H1 (cell line): ENCODE results near the gene EPN3. TPM values are rescaled to one million over a fixed set of nuclear protein-coding genes. Genes with fewer than 3 reads are reported as not detected.

Experiments used
- CTCF ChIA-PET: fragments of 300-600 bp; sonication (Branson Sonifier 250); formaldehyde crosslinking; loops from one replicate; lab custom pipeline; 2021; ENCODE audit not compliant: partially characterized antibody; lab: Charles Lee
- POLR2A ChIA-PET: fragments of 300-600 bp; sonication (Branson Sonifier 250); formaldehyde crosslinking; loops from one replicate; lab custom pipeline; 2021; ENCODE audit warnings: inconsistent platforms; ENCODE audit not compliant: partially characterized antibody; lab: Charles Lee
- DNase-seq, 2 experiments: peaks; one replicate each; pipeline versions ENCODE4 v3.0.0 to v3.0.0-alpha.2; 2010 to 2022; ENCODE audit warnings: low spot score in 2 of 2, low read depth in 1 of 2, mixed read lengths in 1 of 2
- FAIRE-seq: peaks from 2 replicates; lab custom pipeline; 2011; peaks lifted over from hg19 to GRCh38; lab: Jason Lieb, UNC
- H2AFZ ChIP-seq: 2 replicates; pipeline ENCODE4 v1.8.1; 2012; ENCODE audit warnings: low read length, inconsistent platforms
- H2AK5ac ChIP-seq: 2 replicates; pipeline ENCODE4 v1.6.1; 2013; ENCODE audit warnings: low read depth, low read length
- H2BK120ac ChIP-seq: replicated peaks from 2 replicates; pipeline ENCODE3; 2013; ENCODE audit warnings: low read depth, low read length, inconsistent platforms
- H2BK12ac ChIP-seq: 2 replicates; pipeline ENCODE4 v1.6.1; 2013; ENCODE audit warnings: low read depth, low read length
- H2BK15ac ChIP-seq: 2 replicates; pipeline ENCODE4 v1.6.1; 2013; ENCODE audit warnings: low read length
- H2BK20ac ChIP-seq: 2 replicates; pipeline ENCODE4 v1.6.1; 2013; ENCODE audit warnings: low read length
- H2BK5ac ChIP-seq: 2 replicates; pipeline ENCODE4 v1.6.1; 2013; ENCODE audit warnings: low read depth, low read length
- H3K14ac ChIP-seq: 2 replicates; pipeline ENCODE4 v1.6.1; 2013; ENCODE audit warnings: inconsistent platforms; ENCODE audit not compliant: insufficient read length
- H3K18ac ChIP-seq: 2 replicates; pipeline ENCODE4 v1.6.1; 2013; ENCODE audit warnings: low read length; ENCODE audit errors: extremely low read depth
- H3K23ac ChIP-seq: 2 replicates; pipeline ENCODE4 v1.6.1; 2013; ENCODE audit warnings: inconsistent platforms; ENCODE audit not compliant: insufficient read length
- H3K23me2 ChIP-seq: 2 replicates; pipeline ENCODE4 v1.6.1; 2013; ENCODE audit warnings: low read depth, low read length
- H3K27ac ChIP-seq: 2 replicates; pipeline ENCODE4 v1.6.1; 2011; ENCODE audit warnings: low read depth, low read length, inconsistent platforms
- H3K27me3 ChIP-seq, 4 experiments: replicated peaks in 1 of 4; 1 replicate in 1 of 4; 2 replicates in 3 of 4; pipeline versions ENCODE4 v1.6.1 to v1.8.1; 2011 to 2013; ENCODE audit warnings: low read length in 3 of 4, mild to moderate bottlenecking in 3 of 4, inconsistent platforms in 2 of 4, mixed read lengths in 2 of 4, moderate library complexity in 1 of 4; ENCODE audit not compliant: control insufficient read depth in 3 of 4, insufficient read depth in 3 of 4; ENCODE audit errors: extremely low read depth in 1 of 4
- H3K36me3 ChIP-seq, 4 experiments: 2 replicates each; pipeline versions ENCODE4 v1.6.1 to v1.8.1; 2011 to 2013; ENCODE audit warnings: mild to moderate bottlenecking in 4 of 4, low read length in 3 of 4, moderate library complexity in 2 of 4, control low read depth in 1 of 4, inconsistent platforms in 1 of 4; ENCODE audit not compliant: insufficient read depth in 4 of 4, control insufficient read depth in 2 of 4
- H3K4ac ChIP-seq: replicated peaks from 2 replicates; pipeline ENCODE3; 2013; ENCODE audit warnings: low read length, low read depth, mixed read lengths, inconsistent platforms; ENCODE audit not compliant: insufficient read length
- H3K4me1 ChIP-seq, 4 experiments: replicated peaks in 1 of 4; 1 replicate in 1 of 4; 2 replicates in 3 of 4; pipeline versions ENCODE4 v1.6.1 to v1.8.1; 2011 to 2013; ENCODE audit warnings: low read length in 3 of 4, inconsistent platforms in 2 of 4, mixed read lengths in 1 of 4; ENCODE audit not compliant: insufficient read depth in 4 of 4, control insufficient read depth in 3 of 4
- H3K4me2 ChIP-seq, 2 experiments: 2 replicates each; pipeline versions ENCODE4 v1.6.1 to v1.8.1; 2011 to 2013; ENCODE audit warnings: low read depth in 2 of 2, low read length in 2 of 2, control low read depth in 1 of 2, inconsistent platforms in 1 of 2, mild to moderate bottlenecking in 1 of 2; ENCODE audit not compliant: insufficient read depth in 1 of 2
- H3K4me3 ChIP-seq, 4 experiments: fragments of 200-600, 300-600 bp in 1 of 4; sonication (generic), shearing (Covaris generic), sonication (Bioruptor Twin) in 1 of 4; 2 replicates each; pipeline versions ENCODE4 v1.5.1 to v1.8.1; 2011 to 2016; ENCODE audit warnings: low read length in 4 of 4, low read depth in 3 of 4, control low read depth in 2 of 4, inconsistent platforms in 2 of 4, mild to moderate bottlenecking in 2 of 4, mixed read lengths in 1 of 4, moderate library complexity in 1 of 4; ENCODE audit not compliant: insufficient read depth in 2 of 4; ENCODE audit errors: extremely low read depth in 1 of 4
- H3K56ac ChIP-seq: replicated peaks from 2 replicates; pipeline ENCODE3; 2013; ENCODE audit warnings: low read depth, mild to moderate bottlenecking, mixed read lengths, low read length, inconsistent platforms; ENCODE audit not compliant: insufficient read length
- H3K79me1 ChIP-seq: 2 replicates; pipeline ENCODE4 v1.6.1; 2013; ENCODE audit warnings: low read depth, low read length, control low read depth
- H3K79me2 ChIP-seq, 2 experiments: 2 replicates each; pipeline versions ENCODE4 v1.6.1 to v1.8.1; 2012 to 2013; ENCODE audit warnings: low read length in 2 of 2, mild to moderate bottlenecking in 2 of 2, inconsistent platforms in 1 of 2; ENCODE audit not compliant: insufficient read depth in 2 of 2, control insufficient read depth in 1 of 2
- H3K9ac ChIP-seq, 4 experiments: replicated peaks in 1 of 4; 1 replicate in 1 of 4; 2 replicates in 3 of 4; pipeline versions ENCODE4 v1.6.1 to v1.8.1; 2011 to 2013; ENCODE audit warnings: low read depth in 3 of 4, low read length in 3 of 4, control low read depth in 2 of 4, mild to moderate bottlenecking in 2 of 4, moderate library complexity in 2 of 4, inconsistent platforms in 1 of 4; ENCODE audit errors: extremely low read depth in 1 of 4
- H3K9me3 ChIP-seq, 2 experiments: 2 replicates each; pipeline versions ENCODE4 v1.6.1 to v1.8.1; 2012 to 2013; ENCODE audit warnings: mild to moderate bottlenecking in 2 of 2, moderate library complexity in 2 of 2, control low read depth in 1 of 2, inconsistent platforms in 1 of 2, low read depth in 1 of 2, low read length in 1 of 2, mixed read lengths in 1 of 2; ENCODE audit not compliant: insufficient read depth in 2 of 2
- H4K20me1 ChIP-seq, 2 experiments: replicated peaks in 1 of 2; 2 replicates each; pipeline versions ENCODE3 to v1.8.1; 2011 to 2013; ENCODE audit warnings: inconsistent platforms in 2 of 2, low read length in 2 of 2, mild to moderate bottlenecking in 1 of 2; ENCODE audit not compliant: insufficient read depth in 2 of 2, control insufficient read depth in 1 of 2
- H4K5ac ChIP-seq: 2 replicates; pipeline ENCODE4 v1.6.1; 2013; ENCODE audit warnings: low read length, low read depth, mixed read lengths, inconsistent platforms; ENCODE audit not compliant: insufficient read length
- H4K8ac ChIP-seq: 2 replicates; pipeline ENCODE4 v1.8.0; 2013; ENCODE audit warnings: mild to moderate bottlenecking, moderate library complexity, low read length, inconsistent platforms; ENCODE audit not compliant: insufficient read depth; ENCODE audit errors: extremely low read depth
- H4K91ac ChIP-seq: replicated peaks from 2 replicates; pipeline ENCODE3; 2013; ENCODE audit warnings: low read length, mixed read lengths, inconsistent platforms; ENCODE audit not compliant: insufficient read length
- whole genome bisulfite sequencing, 2 experiments: shearing (Covaris generic) in 1 of 2; methylation state at CpG; one replicate each; pipeline versions ENCODE4 v1.1.6 to v1.1.7; 2013 to 2015; ENCODE audit warnings: low lambda C conversion rate in 2 of 2, mixed read lengths in 2 of 2, inconsistent platforms in 1 of 2, low coverage in 1 of 2, missing lambda C conversion rate in 1 of 2; ENCODE audit not compliant: insufficient replicate concordance in 2 of 2, insufficient coverage in 1 of 2, insufficient read length in 1 of 2; ENCODE audit errors: extremely low coverage in 1 of 2, missing lambda C conversion rate in 1 of 2; 5-methylcytosine and 5-hydroxymethylcytosine counted together
- polyA plus RNA-seq, 7 experiments: library from polyadenylated mRNA; depleted of rRNA in 3 of 7; stranded (reverse) in 5 of 7; unstranded in 2 of 7; fragments of >200 nt in 5 of 7; fragments of 200-250 nt in 2 of 7; gene quantifications; 1 replicate in 5 of 7; 2 replicates in 1 of 7; 4 replicates in 1 of 7; pipeline versions ENCODE4 v1.2.1 to v1.2.3, GENCODE V29; 2011 to 2013; ENCODE audit warnings: missing spikeins in 2 of 7, mixed read lengths in 2 of 7
- total RNA-seq: library from RNA; stranded (reverse); fragmentation: NEBNext Ultra II Directional; extraction: Animal tissue kit (Norgen Biotek cat#: 25700); gene quantifications from 2 replicates; pipeline ENCODE4 v1.2.1, GENCODE V29; 2021
- TF ChIP-seq, protein P1 (sequence below): IDR thresholded peaks from 2 replicates; pipeline ENCODE4 v1.6.1; 2012; ENCODE audit warnings: inconsistent platforms

EPN3 gene
- total and polyA plus RNA-seq, 2 of the 8 experiments (the other 6 are each of a cell fraction or from before 2014, with no cell fraction given) = 6.7 to 7.9 TPM

- H3K79me1 ChIP-seq = no peaks in the 10 kb centered on the region
- H3K14ac ChIP-seq = no peak overlapping the region
- H3K23me2 ChIP-seq = peaks cover 17% of the 10 kb centered on the region; the same call in 1 of the 2 replicates
- POLR2A ChIA-PET = interaction anchor here (0.8 to 1.4 kb wide), 5 partner anchors 9 to 81 kb away, joined by 3 to 6 read pairs (median 4); partner anchors contain the start of gene SPATA20
- no peak overlapping the region for H3K4ac ChIP-seq
- H4K20me1 ChIP-seq = no peaks in the 10 kb centered on the region
- H4K8ac ChIP-seq = no peak overlapping the region
- no peak overlapping the region for H2AFZ ChIP-seq
- TF ChIP-seq, protein P1, sequence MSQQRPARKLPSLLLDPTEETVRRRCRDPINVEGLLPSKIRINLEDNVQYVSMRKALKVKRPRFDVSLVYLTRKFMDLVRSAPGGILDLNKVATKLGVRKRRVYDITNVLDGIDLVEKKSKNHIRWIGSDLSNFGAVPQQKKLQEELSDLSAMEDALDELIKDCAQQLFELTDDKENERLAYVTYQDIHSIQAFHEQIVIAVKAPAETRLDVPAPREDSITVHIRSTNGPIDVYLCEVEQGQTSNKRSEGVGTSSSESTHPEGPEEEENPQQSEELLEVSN = no peak
- DNase-seq (no peak), FAIRE-seq (no peak)
- H3K27ac ChIP-seq = no peak overlapping the region
- 88% methylated on average over 5 of the region's 5 CpGs; no CpG with 5 or more reads in 1 of the 2 experiments for WGBS, 2 experiments
- H2BK120ac ChIP-seq = no peak overlapping the region
- H2BK12ac ChIP-seq = no peak overlapping the region
- no peak overlapping the region for H3K23ac ChIP-seq
- no peaks in the 10 kb centered on the region for H3K36me3 ChIP-seq
- H2AK5ac ChIP-seq = no peak overlapping the region
- CTCF ChIA-PET = interaction anchor here (0.8 to 12.4 kb wide), 10 partner anchors 9 to 139 kb away, joined by 3 to 112 read pairs (median 5); no protein-coding TSS in a partner anchor
- H3K56ac ChIP-seq = no peak overlapping the region
- H2BK15ac ChIP-seq = no peak overlapping the region
- no peak overlapping the region for H4K91ac ChIP-seq
- H3K79me2 ChIP-seq = no peaks in the 10 kb centered on the region
- peaks cover 4 to 37% (median 29%) of the 10 kb centered on the region in 4 experiments for H3K27me3 ChIP-seq
- H3K9me3 ChIP-seq = no peaks in the 10 kb centered on the region
- no peak overlapping the region for H3K4me2 ChIP-seq
- no peak overlapping the region for H4K5ac ChIP-seq
- H3K9ac ChIP-seq = no peak overlapping the region
- H2BK5ac ChIP-seq = no peak overlapping the region
- H3K4me1 ChIP-seq = peaks cover 0 to 9% (median 3%) of the 10 kb centered on the region in 4 experiments; a peak in 4 of 7 replicates
- H2BK20ac ChIP-seq = no peak overlapping the region
- no peak overlapping the region for H3K4me3 ChIP-seq
- no peak overlapping the region for H3K18ac ChIP-seq
Observed at GRCh38 chr17:50556803-50557202, 24.3 kb downstream of the EPN3 start.
